Measurements from ENCODE around the gene KIF3C. TPM values are rescaled to one million over a fixed set of nuclear protein-coding genes. Genes with fewer than 3 reads are reported as not detected.
"Not testable (repeated sequence)": the region's sequence is repeated elsewhere in the genome, so short reads cannot be mapped to it uniquely, and the experiment has no call there.

KIF3C gene
- total and polyA plus RNA-seq, 2 donors: 1.8 to 3.1 TPM

DNA sequence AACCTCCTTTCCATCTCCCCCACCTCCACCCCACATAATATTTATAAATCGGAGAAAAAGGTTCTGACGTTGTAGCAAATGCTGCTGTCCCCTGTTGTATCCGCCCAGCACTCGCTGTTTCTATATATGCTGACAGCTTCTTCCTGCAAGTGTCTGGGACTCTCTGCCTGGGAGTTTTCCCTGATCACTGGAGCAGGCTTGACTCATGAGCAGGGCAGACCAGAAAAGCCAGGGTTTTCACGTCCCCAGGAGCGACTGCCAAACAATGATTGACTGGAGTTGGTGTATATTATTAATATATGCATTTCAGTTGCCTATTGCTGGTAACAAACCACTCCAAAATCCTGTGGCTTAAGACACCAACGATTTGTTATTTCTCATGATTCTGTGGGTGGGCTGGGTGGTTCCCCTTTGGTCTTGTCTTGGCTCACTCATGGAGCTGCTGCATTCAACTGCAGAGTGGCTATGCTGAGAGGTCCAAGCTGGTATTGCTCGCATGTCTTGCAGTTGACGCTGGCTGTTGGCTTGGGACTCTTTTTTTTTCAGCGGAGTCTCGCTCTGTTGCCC lies 82.8 kb downstream of the KIF3C start:
- Histone ChIP-seq H3K4me1 (ENCODE audit: control insufficient read depth in 2 of 2, insufficient read depth in 2 of 2, low read length in 2 of 2) (no peaks in the 10 kb centered on the region), H3K27ac (ENCODE audit: low read depth in 1 of 2, low read length in 1 of 2) (no peak overlapping the region), H3K9me3 (ENCODE audit: control insufficient read depth in 2 of 2, insufficient read depth in 1 of 2, low read length in 1 of 2) (no peaks in the 10 kb centered on the region), H3K36me3 (ENCODE audit: control insufficient read depth in 2 of 2, insufficient read depth in 2 of 2, low read length in 1 of 2) (no peaks in the 10 kb centered on the region), H3K27me3 (ENCODE audit: control insufficient read depth in 2 of 2, insufficient read depth in 1 of 2, low read length in 1 of 2) (no peaks in the 10 kb centered on the region), H3K4me3 (ENCODE audit: low read length in 2 of 2) (no peak overlapping the region)
- 91% methylated on average over 11 of the region's 11 CpGs for WGBS
- DNase-seq (ENCODE audit: low read depth in 6 of 9, low spot score in 9 of 9): no peak

DNA sequence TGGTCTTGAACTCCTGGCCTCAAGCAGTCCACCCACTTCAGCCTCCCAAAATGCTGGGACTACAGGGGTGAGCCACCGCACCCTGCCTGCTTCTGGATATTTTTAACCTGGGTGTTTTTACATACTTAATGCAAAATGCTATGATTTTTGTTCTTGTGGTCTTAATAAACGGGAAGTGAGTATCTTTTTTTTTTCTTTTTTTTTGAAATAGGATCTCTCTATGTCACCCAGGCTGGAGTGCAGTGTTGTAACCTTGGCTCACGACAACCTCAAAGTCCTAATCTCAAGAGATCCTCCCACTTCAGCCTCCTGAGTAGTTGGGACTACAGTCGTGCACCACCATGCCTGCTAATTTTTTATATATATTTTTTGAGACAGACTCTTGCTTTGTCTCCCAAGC lies 84.8 kb downstream of the KIF3C start:
- WGBS: 64% methylated on average over 4 of the region's 4 CpGs
- H3K36me3 ChIP-seq (ENCODE audit: control insufficient read depth in 2 of 2, insufficient read depth in 2 of 2, low read length in 1 of 2): no peaks in the 10 kb centered on the region
- no peak for DNase-seq (ENCODE audit: low read depth in 6 of 9, low spot score in 9 of 9)
- no peak overlapping the region for H3K4me3 ChIP-seq (ENCODE audit: low read length in 2 of 2)
- no peaks in the 10 kb centered on the region for H3K9me3 ChIP-seq (ENCODE audit: control insufficient read depth in 2 of 2, insufficient read depth in 1 of 2, low read length in 1 of 2)
- no peaks in the 10 kb centered on the region for H3K27me3 ChIP-seq (ENCODE audit: control insufficient read depth in 2 of 2, insufficient read depth in 1 of 2, low read length in 1 of 2)
- H3K27ac ChIP-seq (ENCODE audit: low read depth in 1 of 2, low read length in 1 of 2): no peak overlapping the region
- no peaks in the 10 kb centered on the region for H3K4me1 ChIP-seq (ENCODE audit: control insufficient read depth in 2 of 2, insufficient read depth in 2 of 2, low read length in 2 of 2)

DNA sequence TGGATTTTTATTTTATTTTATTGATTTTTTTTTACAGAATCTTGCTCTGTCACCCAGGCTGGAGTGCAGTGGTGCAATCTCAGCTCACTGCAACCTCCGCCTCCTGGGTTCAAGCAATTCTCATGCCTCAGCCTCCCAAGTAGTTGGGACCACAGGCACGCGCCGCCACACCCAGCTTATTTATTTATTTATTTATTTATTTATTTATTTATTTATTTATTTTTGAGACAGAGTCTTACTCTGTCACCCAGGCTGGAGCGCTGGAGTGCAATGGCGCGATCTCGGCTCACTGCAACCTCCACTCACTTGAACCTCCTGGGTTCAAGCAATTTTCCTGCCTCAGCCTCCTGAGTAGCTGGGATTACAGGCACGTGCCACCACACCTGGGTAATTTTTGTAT lies 86.0 kb downstream of the KIF3C start:
- H3K36me3 ChIP-seq (ENCODE audit: control insufficient read depth in 2 of 2, insufficient read depth in 2 of 2, low read length in 1 of 2); H3K27ac ChIP-seq (ENCODE audit: low read depth in 1 of 2, low read length in 1 of 2); H3K9me3 ChIP-seq (ENCODE audit: control insufficient read depth in 2 of 2, insufficient read depth in 1 of 2, low read length in 1 of 2); H3K4me3 ChIP-seq (ENCODE audit: low read length in 2 of 2); H3K4me1 ChIP-seq (ENCODE audit: control insufficient read depth in 2 of 2, insufficient read depth in 2 of 2, low read length in 2 of 2); DNase-seq (ENCODE audit: low read depth in 6 of 9, low spot score in 9 of 9); H3K27me3 ChIP-seq (ENCODE audit: control insufficient read depth in 2 of 2, insufficient read depth in 1 of 2, low read length in 1 of 2): not testable (repeated sequence)
- WGBS: 92% methylated on average over 9 of the region's 9 CpGs

DNA sequence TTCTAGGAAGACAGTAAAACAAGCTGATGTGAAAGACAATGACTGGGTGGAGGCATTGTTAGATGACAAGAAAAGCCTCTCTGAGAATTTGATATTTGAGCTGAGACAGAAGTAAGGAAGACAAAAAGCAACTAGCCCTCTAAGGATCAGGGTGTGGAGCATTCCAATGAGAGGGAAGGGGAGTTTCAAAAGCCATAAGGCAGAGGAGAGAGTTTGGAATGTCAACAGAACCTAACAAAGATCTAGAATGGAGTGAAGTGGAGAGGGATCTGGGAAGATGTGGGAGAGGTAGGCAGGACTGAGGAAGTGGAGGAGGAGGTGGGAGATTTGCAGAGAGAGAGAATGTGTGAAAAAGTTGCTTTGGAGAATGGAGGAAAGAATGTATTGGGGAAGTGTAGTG lies 86.7 kb downstream of the KIF3C start:
- H3K4me1 ChIP-seq (ENCODE audit: control insufficient read depth in 2 of 2, insufficient read depth in 2 of 2, low read length in 2 of 2): no peaks in the 10 kb centered on the region
- H3K4me3 ChIP-seq (ENCODE audit: low read length in 2 of 2): no peak overlapping the region
- H3K27ac ChIP-seq (ENCODE audit: low read depth in 1 of 2, low read length in 1 of 2): no peak overlapping the region

DNA sequence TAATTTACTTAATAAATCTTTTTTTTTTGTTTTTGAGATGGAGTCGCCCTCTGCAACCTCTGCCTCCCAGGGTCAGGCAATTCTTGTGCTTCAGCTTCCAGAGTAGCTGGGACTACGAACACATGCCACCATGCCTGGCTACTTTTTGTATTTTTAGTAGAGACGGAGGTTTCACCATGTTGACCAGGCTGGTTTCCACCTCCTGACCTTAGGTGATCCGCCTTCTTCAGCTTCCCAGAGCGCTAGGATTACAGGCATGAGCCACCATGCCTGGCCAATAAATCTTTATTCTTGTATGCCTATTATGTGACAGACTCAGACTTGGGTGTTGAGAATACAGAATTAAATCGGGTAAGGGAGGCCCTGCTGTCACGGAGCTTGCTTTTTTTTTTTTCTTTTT lies 87.3 kb downstream of the KIF3C start:
- Histone ChIP-seq H3K36me3 (ENCODE audit: control insufficient read depth in 2 of 2, insufficient read depth in 2 of 2, low read length in 1 of 2) (no peaks in the 10 kb centered on the region), H3K27me3 (ENCODE audit: control insufficient read depth in 2 of 2, insufficient read depth in 1 of 2, low read length in 1 of 2) (no peaks in the 10 kb centered on the region), H3K4me1 (ENCODE audit: control insufficient read depth in 2 of 2, insufficient read depth in 2 of 2, low read length in 2 of 2) (no peaks in the 10 kb centered on the region), H3K27ac (ENCODE audit: low read depth in 1 of 2, low read length in 1 of 2) (no peak overlapping the region), H3K4me3 (ENCODE audit: low read length in 2 of 2) (no peak overlapping the region), H3K9me3 (ENCODE audit: control insufficient read depth in 2 of 2, insufficient read depth in 1 of 2, low read length in 1 of 2) (no peaks in the 10 kb centered on the region)
- no peak for DNase-seq (ENCODE audit: low read depth in 6 of 9, low spot score in 9 of 9)
- 96% methylated on average over 7 of the region's 7 CpGs for WGBS

More for the DNA sequence above, 86.7 kb downstream of the KIF3C start:
- Histone ChIP-seq H3K27me3 (ENCODE audit: control insufficient read depth in 2 of 2, insufficient read depth in 1 of 2, low read length in 1 of 2) (no peaks in the 10 kb centered on the region), H3K9me3 (ENCODE audit: control insufficient read depth in 2 of 2, insufficient read depth in 1 of 2, low read length in 1 of 2) (no peaks in the 10 kb centered on the region), H3K36me3 (ENCODE audit: control insufficient read depth in 2 of 2, insufficient read depth in 2 of 2, low read length in 1 of 2) (no peaks in the 10 kb centered on the region)
- DNase-seq (ENCODE audit: low read depth in 6 of 9, low spot score in 9 of 9): no peak

DNA sequence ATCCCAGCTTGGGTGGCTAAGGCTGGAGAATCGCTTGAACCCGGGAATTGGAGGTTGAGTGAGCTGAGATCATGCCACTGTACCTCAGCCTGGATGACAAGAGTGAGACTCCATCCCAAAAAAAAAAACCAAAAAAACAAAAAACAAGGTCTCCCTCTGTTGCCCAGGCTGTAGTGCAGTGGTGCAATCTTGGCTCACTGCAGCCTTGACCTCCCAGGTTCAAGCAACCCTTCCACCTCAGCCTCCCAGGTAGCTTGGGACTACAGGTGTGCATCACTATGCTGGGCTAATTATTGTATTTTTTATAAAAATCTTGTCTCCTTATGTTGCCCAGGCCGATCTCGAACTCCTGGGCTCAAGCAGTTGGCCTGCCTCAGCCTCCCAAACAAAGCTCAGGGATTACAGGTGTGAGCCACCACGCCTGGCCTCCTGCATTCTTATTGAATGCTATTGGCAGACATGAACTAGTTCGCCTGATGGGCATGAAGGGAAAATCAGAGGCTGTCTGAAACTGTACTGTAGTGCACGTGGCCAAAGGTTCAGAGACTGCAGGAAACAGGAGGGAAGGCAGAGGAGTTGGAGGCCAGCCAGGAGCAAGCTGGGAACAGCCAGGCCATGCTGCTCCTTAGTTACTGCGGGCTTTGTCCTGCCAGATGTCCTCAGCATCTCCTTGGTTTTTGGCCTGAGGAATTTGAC lies 88.0 kb downstream of the KIF3C start:
- DNase-seq (ENCODE audit: low read depth in 6 of 9, low spot score in 9 of 9): no peak
- no peak overlapping the region for H3K27ac ChIP-seq (ENCODE audit: low read depth in 1 of 2, low read length in 1 of 2)
- H3K9me3 ChIP-seq (ENCODE audit: control insufficient read depth in 2 of 2, insufficient read depth in 1 of 2, low read length in 1 of 2): no peaks in the 10 kb centered on the region
- no peaks in the 10 kb centered on the region for H3K4me1 ChIP-seq (ENCODE audit: control insufficient read depth in 2 of 2, insufficient read depth in 2 of 2, low read length in 2 of 2)
- no peak overlapping the region for H3K4me3 ChIP-seq (ENCODE audit: low read length in 2 of 2)
- H3K27me3 ChIP-seq (ENCODE audit: control insufficient read depth in 2 of 2, insufficient read depth in 1 of 2, low read length in 1 of 2): no peaks in the 10 kb centered on the region
- WGBS: 93% methylated on average over 8 of the region's 8 CpGs
- H3K36me3 ChIP-seq (ENCODE audit: control insufficient read depth in 2 of 2, insufficient read depth in 2 of 2, low read length in 1 of 2): no peaks in the 10 kb centered on the region

DNA sequence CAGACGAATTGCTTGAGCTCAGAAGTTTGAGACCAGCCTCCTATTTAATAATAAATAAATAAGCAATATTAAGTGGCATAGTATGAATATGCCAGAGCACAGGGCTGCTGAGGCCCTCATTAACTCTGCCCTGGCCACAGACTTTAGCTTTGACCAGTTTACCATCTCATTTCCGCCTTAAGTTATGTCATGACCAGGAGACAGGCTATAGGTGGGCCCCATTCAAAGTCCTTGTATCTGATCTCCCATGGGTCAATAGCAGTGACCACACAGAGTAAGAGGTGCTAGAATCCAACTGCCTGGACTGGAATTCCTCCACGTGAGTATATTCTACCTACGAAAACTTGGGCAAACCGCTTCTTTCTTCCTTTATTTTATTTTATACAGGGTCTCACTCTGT lies 90.6 kb downstream of the KIF3C start:
- WGBS: 95% methylated on average over 5 of the region's 5 CpGs
- Histone ChIP-seq H3K4me1 (ENCODE audit: control insufficient read depth in 2 of 2, insufficient read depth in 2 of 2, low read length in 2 of 2) (no peaks in the 10 kb centered on the region), H3K4me3 (ENCODE audit: low read length in 2 of 2) (no peak overlapping the region), H3K27me3 (ENCODE audit: control insufficient read depth in 2 of 2, insufficient read depth in 1 of 2, low read length in 1 of 2) (no peaks in the 10 kb centered on the region), H3K36me3 (ENCODE audit: control insufficient read depth in 2 of 2, insufficient read depth in 2 of 2, low read length in 1 of 2) (no peaks in the 10 kb centered on the region), H3K9me3 (ENCODE audit: control insufficient read depth in 2 of 2, insufficient read depth in 1 of 2, low read length in 1 of 2) (no peaks in the 10 kb centered on the region), H3K27ac (ENCODE audit: low read depth in 1 of 2, low read length in 1 of 2) (no peak overlapping the region)
- DNase-seq (ENCODE audit: low read depth in 6 of 9, low spot score in 9 of 9): no peak

DNA sequence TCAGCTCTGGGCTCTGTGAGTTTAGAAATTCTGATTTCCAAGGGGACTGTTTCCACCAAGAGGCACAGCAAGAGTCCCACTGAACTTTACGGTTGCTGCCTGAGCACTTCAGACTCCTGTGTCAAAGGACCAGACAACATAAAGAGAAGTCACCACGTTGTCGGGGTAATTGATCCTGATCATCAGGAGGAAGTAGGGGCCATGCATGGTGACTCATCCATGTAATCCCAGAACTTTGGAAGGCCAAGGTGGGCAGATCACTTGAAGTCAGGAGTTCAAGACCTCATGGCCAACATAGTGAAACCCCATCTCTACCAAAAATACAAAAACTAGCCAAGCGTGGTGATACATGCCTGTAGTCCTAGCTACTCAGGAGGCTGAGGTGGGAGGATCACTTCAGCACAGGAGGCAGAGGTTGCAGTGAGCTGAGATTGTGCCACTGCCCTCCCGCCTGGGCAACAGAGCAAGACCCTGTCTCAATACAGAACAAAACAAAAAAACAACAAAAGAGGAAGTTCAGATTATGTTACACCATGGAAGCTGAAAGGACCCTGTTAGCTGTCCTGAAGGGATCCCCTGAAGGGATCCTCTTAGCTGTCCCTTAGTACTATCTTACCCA lies 94.6 kb downstream of the KIF3C start:
- H3K27ac ChIP-seq (ENCODE audit: low read depth in 1 of 2, low read length in 1 of 2): no peak overlapping the region
- H3K27me3 ChIP-seq (ENCODE audit: control insufficient read depth in 2 of 2, insufficient read depth in 1 of 2, low read length in 1 of 2): peaks cover 0 to 2% of the 10 kb centered on the region in 2 donors
- H3K4me1 ChIP-seq (ENCODE audit: control insufficient read depth in 2 of 2, insufficient read depth in 2 of 2, low read length in 2 of 2): no peaks in the 10 kb centered on the region
- no peak overlapping the region for H3K4me3 ChIP-seq (ENCODE audit: low read length in 2 of 2)
- no peaks in the 10 kb centered on the region for H3K9me3 ChIP-seq (ENCODE audit: control insufficient read depth in 2 of 2, insufficient read depth in 1 of 2, low read length in 1 of 2)
- 96% methylated on average over 5 of the region's 5 CpGs for WGBS
- H3K36me3 ChIP-seq (ENCODE audit: control insufficient read depth in 2 of 2, insufficient read depth in 2 of 2, low read length in 1 of 2): no peaks in the 10 kb centered on the region
- no peak for DNase-seq (ENCODE audit: low read depth in 6 of 9, low spot score in 9 of 9)

DNA sequence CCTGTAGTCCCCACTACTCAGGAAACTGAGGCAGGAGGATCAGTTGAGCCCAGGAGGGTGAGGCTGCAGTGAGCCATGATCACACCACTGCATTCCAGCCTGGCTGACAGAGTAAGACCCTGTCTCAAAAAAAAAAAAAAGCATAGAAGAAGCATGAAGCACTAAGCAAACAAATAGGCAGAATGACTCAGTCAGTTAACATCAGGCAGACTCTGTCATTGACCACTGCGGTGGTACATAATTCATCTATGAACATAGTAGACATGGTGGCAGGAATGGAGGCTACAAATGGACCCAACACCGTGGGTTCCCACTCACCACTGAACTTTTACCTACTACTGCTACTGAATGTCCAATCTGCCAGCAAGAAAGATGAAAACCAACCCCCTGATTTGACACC lies 96.4 kb downstream of the KIF3C start:
- H3K4me1 ChIP-seq (ENCODE audit: control insufficient read depth in 2 of 2, insufficient read depth in 2 of 2, low read length in 2 of 2): no peaks in the 10 kb centered on the region
- H3K27ac ChIP-seq (ENCODE audit: low read depth in 1 of 2, low read length in 1 of 2): no peak overlapping the region
- no peaks in the 10 kb centered on the region for H3K36me3 ChIP-seq (ENCODE audit: control insufficient read depth in 2 of 2, insufficient read depth in 2 of 2, low read length in 1 of 2)
- peaks cover 0 to 2% of the 10 kb centered on the region in 2 donors for H3K27me3 ChIP-seq (ENCODE audit: control insufficient read depth in 2 of 2, insufficient read depth in 1 of 2, low read length in 1 of 2)
- DNase-seq (ENCODE audit: low read depth in 6 of 9, low spot score in 9 of 9): no peak
- no peaks in the 10 kb centered on the region for H3K9me3 ChIP-seq (ENCODE audit: control insufficient read depth in 2 of 2, insufficient read depth in 1 of 2, low read length in 1 of 2)
- no peak overlapping the region for H3K4me3 ChIP-seq (ENCODE audit: low read length in 2 of 2)
- WGBS: 99% methylated on average over 2 of the region's 2 CpGs

All from thymus (tissue), 11 donors.